ENCODE results near the gene KLF7. TPM values are rescaled to one million over a fixed set of nuclear protein-coding genes. Genes with fewer than 3 reads are reported as not detected.

The KLF7 gene
- total and polyA plus RNA-seq, 2 donors (not counting 1 experiment from before 2014, with no cell fraction given), result 12.9 to 21.0 TPM

- Histone ChIP-seq H4K20me1 (ENCODE audit: control insufficient read depth, extremely low read depth, insufficient read depth, low read length) (no peaks in the 10 kb centered on the region), H3K4me1 (ENCODE audit: control insufficient read depth, extremely low read depth, insufficient read depth, low read length) (no peaks in the 10 kb centered on the region)
- no peak for DNase-seq (ENCODE audit: low read depth in 2 of 2)
Observed at GRCh38 chr2:207112383-207112782, 53.4 kb downstream of the KLF7 start.

GRCh38 chr2:207111757-207112156, 54.0 kb downstream of the KLF7 start:
- TF ChIP-seq, protein P1, sequence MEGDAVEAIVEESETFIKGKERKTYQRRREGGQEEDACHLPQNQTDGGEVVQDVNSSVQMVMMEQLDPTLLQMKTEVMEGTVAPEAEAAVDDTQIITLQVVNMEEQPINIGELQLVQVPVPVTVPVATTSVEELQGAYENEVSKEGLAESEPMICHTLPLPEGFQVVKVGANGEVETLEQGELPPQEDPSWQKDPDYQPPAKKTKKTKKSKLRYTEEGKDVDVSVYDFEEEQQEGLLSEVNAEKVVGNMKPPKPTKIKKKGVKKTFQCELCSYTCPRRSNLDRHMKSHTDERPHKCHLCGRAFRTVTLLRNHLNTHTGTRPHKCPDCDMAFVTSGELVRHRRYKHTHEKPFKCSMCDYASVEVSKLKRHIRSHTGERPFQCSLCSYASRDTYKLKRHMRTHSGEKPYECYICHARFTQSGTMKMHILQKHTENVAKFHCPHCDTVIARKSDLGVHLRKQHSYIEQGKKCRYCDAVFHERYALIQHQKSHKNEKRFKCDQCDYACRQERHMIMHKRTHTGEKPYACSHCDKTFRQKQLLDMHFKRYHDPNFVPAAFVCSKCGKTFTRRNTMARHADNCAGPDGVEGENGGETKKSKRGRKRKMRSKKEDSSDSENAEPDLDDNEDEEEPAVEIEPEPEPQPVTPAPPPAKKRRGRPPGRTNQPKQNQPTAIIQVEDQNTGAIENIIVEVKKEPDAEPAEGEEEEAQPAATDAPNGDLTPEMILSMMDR (conservative IDR thresholded peaks at IDR 0.05 in 1 of 2, IDR thresholded peaks at IDR 0.05 in 1 of 2; ENCODE audit: low read depth in 1 of 2, low read length in 2 of 2), result no peak
- TF ChIP-seq EZH2 (IDR thresholded peaks at IDR 0.05; ENCODE audit: low read length, missing control alignments), result no peak
- H3K4me3 ChIP-seq (replicated peaks in 1 of 4; ENCODE audit: control extremely low read depth in 1 of 4, insufficient read depth in 1 of 4, low read depth in 3 of 4, low read length in 4 of 4), result no peak overlapping the region
- peaks cover 48% of the 10 kb centered on the region for H3K79me2 ChIP-seq (ENCODE audit: control insufficient read depth, insufficient read depth, low read length)
- no peak overlapping the region for H3K27ac ChIP-seq (ENCODE audit: insufficient read depth, low read length)
- H2AFZ ChIP-seq (ENCODE audit: low read length), result no peak overlapping the region
- H3K4me2 ChIP-seq (ENCODE audit: extremely low read depth, insufficient read depth, low read length), result no peak overlapping the region
- H3K27me3 ChIP-seq (ENCODE audit: control insufficient read depth, insufficient read depth, low read length), result no peaks in the 10 kb centered on the region
- DNase-seq (ENCODE audit: low read depth in 2 of 2), result no peak
- H3K36me3 ChIP-seq (ENCODE audit: control insufficient read depth, insufficient read depth, low read length), result peaks cover 5% of the 10 kb centered on the region
- no peaks in the 10 kb centered on the region for H4K20me1 ChIP-seq (ENCODE audit: control insufficient read depth, extremely low read depth, insufficient read depth, low read length)
- H3K4me1 ChIP-seq (ENCODE audit: control insufficient read depth, extremely low read depth, insufficient read depth, low read length), result no peaks in the 10 kb centered on the region
- H3K9ac ChIP-seq (ENCODE audit: insufficient read depth, low read length), result no peak overlapping the region
- H3K9me3 ChIP-seq (ENCODE audit: control insufficient read depth, insufficient read depth, low read depth, low read length), result no peaks in the 10 kb centered on the region

More at GRCh38 chr2:207112383-207112782, 53.4 kb downstream of the KLF7 start:
- Histone ChIP-seq H3K9me3 (ENCODE audit: control insufficient read depth, insufficient read depth, low read depth, low read length) (no peaks in the 10 kb centered on the region), H3K36me3 (ENCODE audit: control insufficient read depth, insufficient read depth, low read length) (peaks cover 3% of the 10 kb centered on the region), H3K9ac (ENCODE audit: insufficient read depth, low read length) (no peak overlapping the region), H3K4me3 (replicated peaks in 1 of 4; ENCODE audit: control extremely low read depth in 1 of 4, insufficient read depth in 1 of 4, low read depth in 3 of 4, low read length in 4 of 4) (no peak overlapping the region), H2AFZ (ENCODE audit: low read length) (no peak overlapping the region), H3K79me2 (ENCODE audit: control insufficient read depth, insufficient read depth, low read length) (peaks cover 53% of the 10 kb centered on the region), H3K27me3 (ENCODE audit: control insufficient read depth, insufficient read depth, low read length) (no peaks in the 10 kb centered on the region), H3K27ac (ENCODE audit: insufficient read depth, low read length) (no peak overlapping the region), H3K4me2 (ENCODE audit: extremely low read depth, insufficient read depth, low read length) (no peak overlapping the region)
- no peak for TF ChIP-seq EZH2 (IDR thresholded peaks at IDR 0.05; ENCODE audit: low read length, missing control alignments)
- TF ChIP-seq, protein P1 (conservative IDR thresholded peaks at IDR 0.05 in 1 of 2, IDR thresholded peaks at IDR 0.05 in 1 of 2; ENCODE audit: low read depth in 1 of 2, low read length in 2 of 2), result no peak

- H3K4me3 ChIP-seq (replicated peaks in 1 of 4; ENCODE audit: control extremely low read depth in 1 of 4, insufficient read depth in 1 of 4, low read depth in 3 of 4, low read length in 4 of 4), result no peak overlapping the region
- no peaks in the 10 kb centered on the region for H3K9me3 ChIP-seq (ENCODE audit: control insufficient read depth, insufficient read depth, low read depth, low read length)
- H3K36me3 ChIP-seq (ENCODE audit: control insufficient read depth, insufficient read depth, low read length), result peaks cover 6% of the 10 kb centered on the region
- no peak overlapping the region for H3K27ac ChIP-seq (ENCODE audit: insufficient read depth, low read length)
- H2AFZ ChIP-seq (ENCODE audit: low read length), result no peak overlapping the region
- TF ChIP-seq, protein P1 (conservative IDR thresholded peaks at IDR 0.05 in 1 of 2, IDR thresholded peaks at IDR 0.05 in 1 of 2; ENCODE audit: low read depth in 1 of 2, low read length in 2 of 2), result no peak
- no peak for TF ChIP-seq EZH2 (IDR thresholded peaks at IDR 0.05; ENCODE audit: low read length, missing control alignments)
- H3K27me3 ChIP-seq (ENCODE audit: control insufficient read depth, insufficient read depth, low read length), result no peaks in the 10 kb centered on the region
- no peaks in the 10 kb centered on the region for H4K20me1 ChIP-seq (ENCODE audit: control insufficient read depth, extremely low read depth, insufficient read depth, low read length)
- peaks cover 43% of the 10 kb centered on the region for H3K79me2 ChIP-seq (ENCODE audit: control insufficient read depth, insufficient read depth, low read length)
- no peaks in the 10 kb centered on the region for H3K4me1 ChIP-seq (ENCODE audit: control insufficient read depth, extremely low read depth, insufficient read depth, low read length)
- H3K9ac ChIP-seq (ENCODE audit: insufficient read depth, low read length), result no peak overlapping the region
- DNase-seq (ENCODE audit: low read depth in 2 of 2), result no peak
- H3K4me2 ChIP-seq (ENCODE audit: extremely low read depth, insufficient read depth, low read length), result no peak overlapping the region
Observed at GRCh38 chr2:207110715-207111114, 55.0 kb downstream of the KLF7 start.

Measured in fibroblast of lung (primary cell).